Epithelial cell of proximal tubule (primary cell): ENCODE results near the gene LCOR. TPM values are rescaled to one million over a fixed set of nuclear protein-coding genes. Genes with fewer than 3 reads are reported as not detected.
A peak's percentile ranks its signal among the peaks of the same experiment; 100 is the strongest.

Experiments
- DNase-seq: peaks from one replicate; pipeline ENCODE4 v3.0.0-alpha.2; 2011; ENCODE audit warnings: low read depth
- H3K4me3 ChIP-seq: 2 replicates; pipeline ENCODE4 v1.5.1; 2011; ENCODE audit warnings: low read depth, mild to moderate bottlenecking, low read length
- CTCF ChIP-seq: conservative IDR thresholded peaks from 2 replicates; pipeline ENCODE4 v1.5.1; 2012; ENCODE audit warnings: low read depth, mild to moderate bottlenecking, low read length
- total RNA-seq: library from RNA; depleted of rRNA; stranded (reverse); fragments of >200 nt; gene quantifications from 2 replicates; pipeline ENCODE4 v1.2.3, GENCODE V29; 2015

LCOR gene
- total RNA-seq, 1 donor from 2014 or later: 17.2 TPM

GRCh38 chr10:96850113-96850512 lies 18.0 kb downstream of the LCOR start:
- no peak for DNase-seq
- TF ChIP-seq CTCF: no peak
- no peak overlapping the region for H3K4me3 ChIP-seq

GRCh38 chr10:96850825-96851224 lies 18.7 kb downstream of the LCOR start:
- no peak overlapping the region for H3K4me3 ChIP-seq
- DNase-seq: peak; percentile 54
- no peak for TF ChIP-seq CTCF

- no peak for TF ChIP-seq CTCF
- DNase-seq: no peak
These were observed 19.2 kb downstream of the LCOR start for GRCh38 chr10:96851281-96851680.

GRCh38 chr10:96856317-96856716 lies 24.2 kb downstream of the LCOR start:
- no peak for TF ChIP-seq CTCF
- H3K4me3 ChIP-seq: no peak overlapping the region
- DNase-seq: no peak

More at GRCh38 chr10:96851281-96851680, 19.2 kb downstream of the LCOR start:
- no peak overlapping the region for H3K4me3 ChIP-seq

- DNase-seq: no peak
- no peak for TF ChIP-seq CTCF
- no peak overlapping the region for H3K4me3 ChIP-seq
These were observed 25.4 kb downstream of the LCOR start for GRCh38 chr10:96857301-96858012.

- no peak for TF ChIP-seq CTCF
- no peak for DNase-seq
- H3K4me3 ChIP-seq: no peak overlapping the region
These were observed 26.1 kb downstream of the LCOR start for GRCh38 chr10:96858038-96858705.

GRCh38 chr10:96858706-96859050 lies 26.6 kb downstream of the LCOR start:
- no peak overlapping the region for H3K4me3 ChIP-seq
- TF ChIP-seq CTCF: no peak
- DNase-seq: no peak
